CD4-positive, alpha-beta memory T cell (primary cell): ENCODE measurements around the gene IL20. TPM values are rescaled to one million over a fixed set of nuclear protein-coding genes. Genes with fewer than 3 reads are reported as not detected.

Source experiments
- CTCF ChIA-PET: fragments of 350-600 bp; sonication (Branson Sonifier 250); formaldehyde crosslinking; loops from one replicate; lab custom pipeline; 2021; ENCODE audit warnings: inconsistent platforms; ENCODE audit not compliant: partially characterized antibody; lab: Charles Lee
- POLR2A ChIA-PET: fragments of 350-600 bp; sonication (Branson Sonifier 250); formaldehyde crosslinking; loops from one replicate; lab custom pipeline; 2021; ENCODE audit not compliant: partially characterized antibody; lab: Charles Lee
- DNase-seq, 5 donors: peaks; one replicate each; pipeline versions ENCODE4 v3.0.0 to v3.0.0-alpha.2; 2020 to 2022; ENCODE audit warnings: mixed read lengths in 1 of 5
- H3K27ac ChIP-seq: one replicate; pipeline ENCODE4 v1.7.0; 2013; ENCODE audit warnings: low read depth, low read length
- H3K27me3 ChIP-seq: 2 replicates; pipeline ENCODE4 v1.7.0; 2013; ENCODE audit warnings: mild to moderate bottlenecking, low read length, moderate library complexity; ENCODE audit not compliant: insufficient read depth
- H3K36me3 ChIP-seq: 2 replicates; pipeline ENCODE4 v1.7.0; 2013; ENCODE audit warnings: mild to moderate bottlenecking, low read length, moderate library complexity; ENCODE audit not compliant: insufficient read depth
- H3K4me1 ChIP-seq: 2 replicates; pipeline ENCODE4 v1.7.0; 2013; ENCODE audit warnings: mild to moderate bottlenecking, low read length, moderate library complexity; ENCODE audit not compliant: insufficient read depth
- H3K4me3 ChIP-seq, 2 donors: one replicate each; pipeline ENCODE4 v1.7.0; 2013; ENCODE audit warnings: low read length in 2 of 2, mild to moderate bottlenecking in 1 of 2
- H3K9me3 ChIP-seq, 2 donors: one replicate each; pipeline ENCODE4 v1.7.0; 2013; ENCODE audit warnings: low read length in 2 of 2, control low read depth in 1 of 2; ENCODE audit not compliant: control insufficient read depth in 1 of 2
- H3K27ac Mint-ChIP-seq, 7 donors: one replicate each; pipeline ENCODE4 v1.8.0; 2020 to 2021; ENCODE audit warnings: mixed read lengths in 7 of 7, mild to moderate bottlenecking in 6 of 7, inconsistent platforms in 3 of 7, moderate library complexity in 3 of 7
- H3K27me3 Mint-ChIP-seq, 2 donors: one replicate each; pipeline ENCODE4 v1.8.0; 2020 to 2021; ENCODE audit warnings: mixed read lengths in 2 of 2
- H3K36me3 Mint-ChIP-seq, 2 donors: one replicate each; pipeline ENCODE4 v1.8.0; 2020 to 2021; ENCODE audit warnings: mixed read lengths in 2 of 2, inconsistent platforms in 1 of 2, mild to moderate bottlenecking in 1 of 2
- H3K4me1 Mint-ChIP-seq, 4 donors: one replicate each; pipeline ENCODE4 v1.8.0; 2020 to 2021; ENCODE audit warnings: mixed read lengths in 4 of 4, mild to moderate bottlenecking in 1 of 4
- H3K4me3 Mint-ChIP-seq, 8 donors: one replicate each; pipeline ENCODE4 v1.8.0; 2020 to 2021; ENCODE audit warnings: mixed read lengths in 8 of 8, mild to moderate bottlenecking in 7 of 8, moderate library complexity in 6 of 8, inconsistent platforms in 3 of 8
- H3K9me3 Mint-ChIP-seq, 8 donors: one replicate each; pipeline ENCODE4 v1.8.0; 2020 to 2021; ENCODE audit warnings: mixed read lengths in 8 of 8, mild to moderate bottlenecking in 5 of 8, inconsistent platforms in 3 of 8, moderate library complexity in 1 of 8
- intact Hi-C: fragments of 100-400 bp; cut with micrococcal nuclease; formaldehyde crosslinking; loops from one replicate; pipeline ENCODE4 v1.15.1; 2023
- polyA plus RNA-seq, 2 donors: library from polyadenylated mRNA; unstranded; fragments of 300-500 nt; fragmentation: Illumina TruSeq; gene quantifications; one replicate each; pipeline ENCODE4 v1.2.3, GENCODE V29; 2021
- total RNA-seq, 2 experiments: library from RNA; stranded (reverse); gene quantifications; one replicate each; pipeline ENCODE4 v1.2.3, GENCODE V29; 2021

IL20 gene
- total and polyA plus RNA-seq, 4 experiments from 2014 or later, result not detected

- Mint-ChIP-seq H3K36me3 (no peaks in the 10 kb centered on the region), H3K4me1 (peaks cover 9 to 31% (median 13%) of the 10 kb centered on the region in 4 donors), H3K27ac (no peak overlapping the region), H3K27me3 (peaks cover 5 to 9% of the 10 kb centered on the region in 2 donors), H3K9me3 (no peaks in the 10 kb centered on the region), H3K4me3 (no peak overlapping the region)
- Histone ChIP-seq H3K27ac (no peak overlapping the region), H3K9me3 (no peaks in the 10 kb centered on the region), H3K4me3 (no peak overlapping the region), H3K4me1 (peaks cover 15% of the 10 kb centered on the region), H3K36me3 (no peaks in the 10 kb centered on the region), H3K27me3 (no peaks in the 10 kb centered on the region)
- POLR2A ChIA-PET, result no interaction called here
- CTCF ChIA-PET, result interaction anchor here (2.2 to 2.4 kb wide), 2 partner anchors 78 to 108 kb away, joined by 10 read pairs; no protein-coding TSS in a partner anchor
- intact Hi-C loops, result no loop called here
- DNase-seq, result no peak
Observed at GRCh38 chr1:206833801-206834200, 31.6 kb upstream of the IL20 start.

GRCh38 chr1:206834217-206834616 lies 31.2 kb upstream of the IL20 start:
- CTCF ChIA-PET, result interaction anchor here (2.2 kb wide), 1 partner anchor 78 kb away, joined by 10 read pairs; no protein-coding TSS in a partner anchor

DNA sequence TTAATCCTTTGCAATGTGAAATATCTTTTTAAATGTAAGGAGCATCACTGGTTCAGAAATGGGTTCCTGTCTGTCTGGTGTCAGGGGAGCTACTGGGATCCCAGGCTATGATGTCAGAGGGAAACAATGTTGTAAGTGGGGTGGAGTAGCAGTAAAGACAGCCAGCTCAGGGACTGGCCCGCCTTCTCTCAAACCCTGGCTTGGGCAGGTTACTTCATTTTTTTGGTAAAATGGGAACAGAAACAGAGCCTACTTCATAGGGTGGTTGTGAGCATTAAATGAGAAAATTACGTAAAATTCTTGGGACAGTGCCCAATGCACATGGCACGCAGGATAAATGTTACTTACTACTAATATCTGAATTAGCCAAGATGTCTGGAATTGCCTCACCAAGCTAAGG lies 30.7 kb upstream of the IL20 start:
- Mint-ChIP-seq H3K36me3 (no peaks in the 10 kb centered on the region), H3K4me3 (no peak overlapping the region), H3K27me3 (peaks cover 8 to 9% of the 10 kb centered on the region in 2 donors), H3K27ac (no peak overlapping the region), H3K9me3 (no peaks in the 10 kb centered on the region), H3K4me1 (peaks cover 3 to 21% (median 4%) of the 10 kb centered on the region in 4 donors)
- H3K4me3 ChIP-seq, result no peak overlapping the region
- H3K27me3 ChIP-seq, result no peaks in the 10 kb centered on the region
- no peaks in the 10 kb centered on the region for H3K36me3 ChIP-seq
- ChIA-PET CTCF (interaction anchor here (0.8 to 2.2 kb wide), 4 partner anchors 10 to 109 kb away, joined by 3 to 9 read pairs (median 4); no protein-coding TSS in a partner anchor), POLR2A (interaction anchor here (1.5 kb wide), 1 partner anchor 21 kb away, joined by 3 read pairs; no protein-coding TSS in a partner anchor)
- H3K9me3 ChIP-seq, result no peaks in the 10 kb centered on the region
- DNase-seq, result no peak
- no peak overlapping the region for H3K27ac ChIP-seq
- intact Hi-C loops, result no loop called here
- peaks cover 6% of the 10 kb centered on the region for H3K4me1 ChIP-seq

More at GRCh38 chr1:206834217-206834616, 31.2 kb upstream of the IL20 start:
- no peak overlapping the region for H3K4me3 Mint-ChIP-seq
- Histone ChIP-seq H3K27ac (no peak overlapping the region), H3K4me1 (peaks cover 11% of the 10 kb centered on the region), H3K9me3 (no peaks in the 10 kb centered on the region), H3K4me3 (no peak overlapping the region), H3K36me3 (no peaks in the 10 kb centered on the region), H3K27me3 (no peaks in the 10 kb centered on the region)
- H3K27ac Mint-ChIP-seq, result no peak overlapping the region
- no peak for DNase-seq
- POLR2A ChIA-PET, result no interaction called here
- peaks cover 6 to 26% (median 9%) of the 10 kb centered on the region in 4 donors for H3K4me1 Mint-ChIP-seq
- intact Hi-C loops, result no loop called here
- H3K27me3 Mint-ChIP-seq, result peaks cover 5 to 9% of the 10 kb centered on the region in 2 donors
- H3K36me3 Mint-ChIP-seq, result no peaks in the 10 kb centered on the region
- H3K9me3 Mint-ChIP-seq, result no peaks in the 10 kb centered on the region

DNA sequence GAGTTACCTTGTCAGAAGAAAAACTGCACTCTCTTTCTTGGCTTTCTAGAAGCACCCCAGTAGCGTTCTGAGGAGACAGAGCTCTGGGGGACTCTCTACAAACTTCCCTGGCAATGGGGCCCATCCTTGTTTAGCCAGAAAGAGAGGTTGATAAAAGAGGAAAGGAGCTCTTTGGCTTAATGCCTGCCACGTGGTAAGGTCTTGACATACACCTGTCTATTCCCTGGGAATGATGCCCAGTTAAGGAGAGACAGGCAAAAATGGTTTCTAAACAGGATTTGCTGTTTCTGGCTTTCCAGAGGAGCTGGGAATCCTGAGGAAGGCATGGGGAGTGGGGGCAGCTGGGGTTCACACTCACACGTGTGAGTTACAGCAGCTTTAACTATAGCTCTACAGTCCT lies 30.2 kb upstream of the IL20 start:
- peaks cover 0 to 17% (median under 1%) of the 10 kb centered on the region in 4 donors for H3K4me1 Mint-ChIP-seq
- POLR2A ChIA-PET, result interaction anchor here (1.5 kb wide), 1 partner anchor 21 kb away, joined by 3 read pairs; no protein-coding TSS in a partner anchor
- H3K27me3 Mint-ChIP-seq, result peaks cover 8 to 9% of the 10 kb centered on the region in 2 donors

GRCh38 chr1:206836111-206836510 lies 29.3 kb upstream of the IL20 start:
- no peaks in the 10 kb centered on the region for H3K36me3 Mint-ChIP-seq
- no peaks in the 10 kb centered on the region for H3K27me3 ChIP-seq
- intact Hi-C loops, result no loop called here
- no peak overlapping the region for H3K27ac Mint-ChIP-seq
- DNase-seq, result no peak
- no peak overlapping the region for H3K4me3 Mint-ChIP-seq
- H3K27me3 Mint-ChIP-seq, result peaks cover 7 to 8% of the 10 kb centered on the region in 2 donors
- no peaks in the 10 kb centered on the region for H3K9me3 Mint-ChIP-seq
- no peak overlapping the region for H3K27ac ChIP-seq
- ChIA-PET POLR2A (interaction anchor here (1.5 kb wide), 1 partner anchor 22 kb away, joined by 3 read pairs; no protein-coding TSS in a partner anchor), CTCF (interaction anchor here (0.6 to 2.2 kb wide), 5 partner anchors 9 to 96 kb away, joined by 3 to 9 read pairs (median 5); no protein-coding TSS in a partner anchor)
- H3K4me1 Mint-ChIP-seq, result peaks cover 0 to 12% (median under 1%) of the 10 kb centered on the region in 4 donors
- no peaks in the 10 kb centered on the region for H3K9me3 ChIP-seq
- H3K4me3 ChIP-seq, result no peak overlapping the region
- H3K36me3 ChIP-seq, result no peaks in the 10 kb centered on the region
- no peaks in the 10 kb centered on the region for H3K4me1 ChIP-seq

More for the DNA sequence above, 30.2 kb upstream of the IL20 start:
- Mint-ChIP-seq H3K9me3 (no peaks in the 10 kb centered on the region), H3K36me3 (no peaks in the 10 kb centered on the region), H3K4me3 (no peak overlapping the region), H3K27ac (no peak overlapping the region)
- no peaks in the 10 kb centered on the region for H3K9me3 ChIP-seq
- no peaks in the 10 kb centered on the region for H3K36me3 ChIP-seq
- H3K4me1 ChIP-seq, result peaks cover under 1% of the 10 kb centered on the region
- H3K4me3 ChIP-seq, result no peak overlapping the region
- no peaks in the 10 kb centered on the region for H3K27me3 ChIP-seq
- DNase-seq, result no peak
- no peak overlapping the region for H3K27ac ChIP-seq
- CTCF ChIA-PET, result interaction anchor here (0.8 to 2.2 kb wide), 6 partner anchors 10 to 109 kb away, joined by 3 to 9 read pairs (median 4); no protein-coding TSS in a partner anchor
- intact Hi-C loops, result no loop called here

GRCh38 chr1:206839006-206839560 lies 26.3 kb upstream of the IL20 start:
- Mint-ChIP-seq H3K9me3 (no peaks in the 10 kb centered on the region), H3K27me3 (peaks cover 6 to 8% of the 10 kb centered on the region in 2 donors), H3K27ac (no peak overlapping the region), H3K4me3 (no peak overlapping the region), H3K4me1 (no peaks in the 10 kb centered on the region), H3K36me3 (no peaks in the 10 kb centered on the region)
- Histone ChIP-seq H3K27ac (no peak overlapping the region), H3K27me3 (no peaks in the 10 kb centered on the region), H3K36me3 (no peaks in the 10 kb centered on the region), H3K9me3 (no peaks in the 10 kb centered on the region), H3K4me1 (no peaks in the 10 kb centered on the region), H3K4me3 (no peak overlapping the region)
- intact Hi-C loops, result no loop called here
- DNase-seq, result no peak
- ChIA-PET CTCF (interaction anchor here (1.8 kb wide), 1 partner anchor 104 kb away, joined by 6 read pairs; no protein-coding TSS in a partner anchor), POLR2A (no interaction called here)

DNA sequence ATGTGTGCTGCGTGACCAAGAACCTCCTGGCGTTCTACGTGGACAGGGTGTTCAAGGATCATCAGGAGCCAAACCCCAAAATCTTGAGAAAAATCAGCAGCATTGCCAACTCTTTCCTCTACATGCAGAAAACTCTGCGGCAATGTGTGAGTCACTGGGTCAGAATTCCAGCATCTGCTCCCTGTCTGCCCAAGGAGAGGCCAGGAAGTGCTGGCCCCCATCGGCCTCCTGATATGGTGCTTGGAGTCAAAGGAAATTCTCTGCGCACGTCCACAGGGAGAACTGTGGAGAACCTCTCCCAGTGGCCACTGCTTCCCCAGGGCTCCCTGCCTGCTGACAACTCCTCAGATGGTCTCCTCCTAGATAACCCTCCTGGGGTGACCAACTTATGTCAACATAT lies 25.6 kb upstream of the IL20 start:
- DNase-seq, result no peak

More for the DNA sequence above, 25.6 kb upstream of the IL20 start:
- intact Hi-C loops, result no loop called here
- no peak overlapping the region for H3K4me3 Mint-ChIP-seq
- CTCF ChIA-PET, result no interaction called here
- no peak overlapping the region for H3K27ac ChIP-seq
- no peaks in the 10 kb centered on the region for H3K9me3 Mint-ChIP-seq
- no peak overlapping the region for H3K27ac Mint-ChIP-seq
- no peaks in the 10 kb centered on the region for H3K36me3 ChIP-seq
- no peaks in the 10 kb centered on the region for H3K4me1 ChIP-seq
- POLR2A ChIA-PET, result no interaction called here
- H3K27me3 ChIP-seq, result no peaks in the 10 kb centered on the region
- no peaks in the 10 kb centered on the region for H3K4me1 Mint-ChIP-seq
- H3K27me3 Mint-ChIP-seq, result peaks cover 5 to 6% of the 10 kb centered on the region in 2 donors
- H3K36me3 Mint-ChIP-seq, result no peaks in the 10 kb centered on the region
- no peak overlapping the region for H3K4me3 ChIP-seq
- no peaks in the 10 kb centered on the region for H3K9me3 ChIP-seq
